GM21576 (cell line): Measurements from ENCODE around the gene DST.

Source experiments
- ATAC-seq: cut with Tn5 transposase; IDR thresholded peaks from one replicate; pipeline ENCODE4 v1.9.1; 2021; ENCODE audit warnings: mild to moderate bottlenecking, moderate library complexity; ENCODE audit not compliant: unreplicated experiment

Gene DST

DNA sequence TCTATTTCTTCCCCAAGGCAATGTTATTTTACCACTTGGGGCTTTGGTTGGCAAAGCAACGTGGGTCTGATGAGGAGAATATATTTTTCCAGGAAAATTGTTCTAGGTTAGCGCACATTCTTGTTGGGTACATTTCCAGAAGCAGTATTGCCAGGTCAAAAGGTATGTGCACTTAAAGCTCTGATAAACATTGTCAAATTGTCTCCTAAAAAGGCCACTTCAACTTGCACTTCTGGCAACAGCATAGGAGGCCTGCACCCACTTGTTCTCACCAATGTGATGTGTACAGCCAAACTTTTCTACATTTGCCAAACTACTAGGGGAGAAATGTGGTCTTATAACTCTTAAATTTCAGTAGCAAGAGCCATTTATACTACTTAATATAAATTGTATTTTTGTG is 197.8 kb downstream of the DST start:
- ATAC-seq, result no peak

DNA sequence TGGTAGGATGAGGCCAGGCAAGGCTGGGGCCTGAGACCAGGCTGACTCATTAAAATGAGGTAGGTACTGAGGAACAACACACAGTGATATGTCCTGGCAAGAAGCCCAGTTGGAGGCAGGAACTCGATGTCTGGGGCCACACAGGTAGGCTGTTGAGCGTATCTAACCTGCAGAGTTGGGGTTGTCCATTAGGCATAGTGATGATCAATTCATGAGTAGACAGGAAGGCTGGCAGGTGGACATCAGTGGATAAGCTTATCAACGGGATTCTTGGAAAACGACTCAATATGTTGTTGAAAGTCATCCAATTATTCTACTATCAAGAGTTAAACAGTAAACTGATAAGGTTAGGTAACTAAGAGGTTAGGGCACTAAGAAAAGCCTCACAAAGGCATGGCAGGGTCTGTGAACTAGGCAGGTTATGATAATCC is 202.1 kb downstream of the DST start:
- ATAC-seq, result no peak

DNA sequence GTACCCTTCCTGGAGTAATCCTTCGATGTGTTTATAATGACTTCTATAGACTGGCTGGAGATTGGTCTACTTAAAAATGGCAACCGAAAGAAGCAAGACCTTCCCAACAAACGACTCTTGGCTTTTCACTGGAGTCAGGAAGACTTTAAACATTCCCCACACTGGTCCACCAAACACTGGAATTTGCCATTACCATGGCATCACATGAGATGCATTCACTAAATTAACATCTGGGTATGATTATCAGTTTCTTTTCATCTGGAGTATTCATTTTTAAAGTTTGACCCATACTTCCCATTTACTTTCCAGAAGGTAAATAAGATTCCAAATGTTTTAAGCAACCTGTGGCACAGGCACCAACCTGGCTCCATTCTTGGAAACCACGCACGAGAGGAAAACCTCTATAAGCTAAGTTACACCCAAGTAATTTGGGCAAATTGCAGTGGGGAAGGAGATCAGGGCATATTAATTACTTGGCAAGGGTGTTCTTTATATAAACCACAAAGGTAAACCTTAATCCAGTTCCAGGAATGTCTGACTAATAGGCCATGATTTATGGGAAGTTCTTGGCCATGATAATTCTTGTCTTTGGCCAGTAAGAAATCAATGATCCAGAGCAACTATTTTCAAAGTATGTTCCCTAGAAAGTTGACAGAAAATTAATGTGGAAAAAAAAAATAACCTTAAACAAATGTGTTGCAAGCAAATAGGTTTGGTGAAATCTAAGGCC is 205.4 kb downstream of the DST start:
- no peak for ATAC-seq

- no peak for ATAC-seq
Observed at GRCh38 chr6:56435754-56436153, 206.9 kb downstream of the DST start.

DNA sequence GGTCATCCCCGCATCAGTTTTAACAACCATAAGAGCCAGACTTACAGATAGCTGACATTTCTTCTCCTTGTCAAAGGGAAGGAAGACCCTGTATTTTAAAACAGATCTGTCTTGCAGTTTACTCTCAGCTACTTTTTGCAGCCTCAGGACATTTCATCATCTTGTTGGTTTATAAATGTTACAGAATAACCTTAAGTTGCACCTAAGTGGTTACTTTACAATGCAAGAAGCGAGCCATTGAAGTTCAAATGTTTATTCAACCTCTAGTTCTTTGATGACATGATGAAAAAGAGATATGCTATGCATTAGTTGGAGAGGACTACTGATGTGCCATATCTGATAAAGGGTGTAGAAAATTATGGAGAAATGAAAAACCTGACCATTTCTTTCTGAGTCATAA is 207.4 kb downstream of the DST start:
- ATAC-seq, result no peak

GRCh38 chr6:56434606-56435005 is 208.1 kb downstream of the DST start:
- ATAC-seq, result no peak

- ATAC-seq, result no peak
Observed at GRCh38 chr6:56433119-56433518, 209.6 kb downstream of the DST start.

GRCh38 chr6:56432194-56432593 is 210.5 kb downstream of the DST start:
- no peak for ATAC-seq

DNA sequence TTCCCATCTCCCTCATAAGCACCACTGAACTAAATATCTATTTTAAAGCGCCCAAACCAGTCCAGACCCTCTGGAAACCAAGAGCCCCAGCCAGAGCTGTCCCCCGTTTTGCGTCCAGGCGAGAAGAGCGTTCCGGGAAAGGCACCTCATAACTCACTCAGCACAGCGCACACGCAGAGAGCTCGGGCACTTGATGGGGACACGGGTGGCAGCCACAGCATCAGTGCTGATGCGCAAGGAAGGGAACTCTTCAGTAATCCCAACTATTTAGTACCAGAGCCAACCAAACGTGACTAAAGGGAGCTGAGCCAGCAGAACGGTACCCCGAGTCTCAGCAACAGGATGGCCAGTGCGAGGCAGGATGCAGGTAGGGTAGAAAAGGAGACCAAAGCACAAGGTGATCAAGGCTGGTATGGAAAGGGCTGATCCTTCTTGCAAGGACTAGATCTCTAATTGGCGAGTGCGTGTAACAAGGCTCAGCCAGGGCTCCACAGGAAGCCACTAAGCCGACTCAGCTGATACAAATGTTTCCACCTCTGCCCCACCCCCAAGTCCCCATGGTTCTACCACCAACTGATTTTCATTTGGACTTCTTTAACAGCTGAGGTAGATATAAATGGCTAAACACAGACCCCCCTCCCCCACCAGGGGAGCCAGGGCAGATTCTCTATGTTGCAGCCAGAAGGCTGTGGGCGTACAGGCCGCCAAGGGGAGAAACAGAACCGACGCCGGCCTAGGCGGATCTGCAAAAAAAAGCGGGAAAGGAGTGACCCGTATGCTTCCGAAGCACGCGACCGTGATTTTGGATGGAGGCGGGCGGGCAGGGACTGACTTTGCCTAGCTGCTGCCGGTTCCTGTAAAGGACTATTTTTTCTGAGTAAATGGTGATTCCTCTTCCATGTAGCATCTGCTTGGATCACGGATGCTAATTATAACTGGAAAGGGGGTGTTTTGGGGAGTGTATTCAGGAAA is 211.8 kb downstream of the DST start:
- ATAC-seq, result no peak

DNA sequence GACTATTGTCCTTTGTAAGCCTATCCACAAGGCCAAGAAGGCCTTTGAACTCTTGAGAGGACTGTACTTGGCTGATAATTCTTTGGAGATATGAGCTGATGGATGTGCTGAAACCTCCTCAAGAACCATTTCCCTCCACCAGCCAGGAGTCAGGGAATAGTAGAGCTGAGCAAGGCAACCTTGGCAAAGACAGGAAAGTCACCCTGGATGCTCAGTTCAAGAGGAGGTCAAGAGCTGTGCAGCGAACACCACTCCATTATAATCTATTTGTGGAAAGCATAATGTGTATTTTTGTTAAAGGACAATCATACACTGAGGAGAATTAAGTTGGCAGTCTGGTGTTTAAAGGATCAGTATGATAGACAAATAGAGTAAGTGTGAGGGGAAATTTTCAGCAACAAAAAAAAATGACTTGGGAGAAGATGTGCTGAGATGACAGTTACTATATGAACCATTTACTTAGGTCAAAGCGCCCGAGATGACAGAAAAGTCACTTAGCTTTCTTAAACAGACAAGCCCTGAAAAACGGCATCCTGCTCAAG is 218.1 kb downstream of the DST start:
- no peak for ATAC-seq

- ATAC-seq, result no peak
Observed at GRCh38 chr6:56424064-56424463, 218.6 kb downstream of the DST start.

- no peak for ATAC-seq
Observed at GRCh38 chr6:56420296-56420695, 222.4 kb downstream of the DST start.

DNA sequence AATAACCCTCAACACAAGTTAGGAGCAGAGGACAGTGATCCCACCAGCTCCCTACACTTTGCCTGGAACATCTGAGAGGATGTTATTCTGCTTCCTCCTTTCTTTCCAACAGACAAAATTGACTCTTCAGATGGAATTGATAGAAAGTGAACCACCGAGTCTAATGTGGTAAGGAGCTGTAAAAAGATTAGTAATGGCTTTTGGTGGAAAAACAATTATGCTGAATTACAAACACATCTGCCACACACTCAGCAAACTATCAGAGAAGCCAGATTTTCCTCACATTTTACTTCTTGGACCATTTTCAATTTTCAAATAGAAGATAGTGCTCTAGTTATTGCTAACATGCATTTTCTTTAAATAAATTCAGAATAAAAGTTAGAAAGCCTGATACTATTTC is 223.5 kb downstream of the DST start:
- ATAC-seq, result no peak

DNA sequence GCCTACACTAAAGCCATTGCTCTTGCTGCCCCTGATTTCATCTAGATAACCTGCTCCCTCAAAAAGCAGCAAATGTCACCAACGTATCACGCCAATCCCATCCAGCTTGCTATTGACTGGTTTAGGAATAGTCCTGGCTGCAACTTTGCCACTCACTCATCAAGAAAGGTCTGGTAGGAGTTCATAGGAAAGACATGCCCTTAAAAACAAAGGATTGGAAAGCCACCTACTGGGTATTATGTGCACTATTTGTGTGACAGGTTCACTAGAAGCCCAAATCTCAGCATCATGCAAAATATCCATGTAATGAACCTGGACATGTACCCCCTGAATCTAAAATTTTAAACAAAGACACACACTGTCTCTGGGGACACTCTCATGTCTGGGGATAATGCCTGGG is 224.9 kb downstream of the DST start:
- ATAC-seq, result no peak

DNA sequence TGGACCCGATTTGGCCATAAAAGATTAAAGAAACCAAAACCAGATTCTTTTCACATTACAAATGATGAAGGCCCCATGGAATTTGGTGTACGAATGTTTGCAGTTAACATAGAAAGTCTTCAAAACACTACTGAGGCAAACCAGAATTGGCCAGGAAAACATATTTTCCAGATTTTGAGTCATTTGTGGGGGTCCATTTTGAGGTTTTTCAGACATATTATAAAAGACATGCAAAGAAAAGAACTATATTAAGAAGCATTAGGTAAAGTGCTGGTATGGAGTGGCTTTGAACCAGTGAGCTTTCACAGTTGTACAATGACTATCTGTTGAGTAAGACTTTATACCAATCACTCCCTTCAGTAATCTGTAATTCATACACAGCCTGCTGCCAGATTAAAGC is 226.4 kb downstream of the DST start:
- no peak for ATAC-seq

GRCh38 chr6:56408976-56409375 is 233.7 kb downstream of the DST start:
- no peak for ATAC-seq
